PC-9 (cell line): Measurements from ENCODE around the gene MYO5B.

Source experiments
- CTCF ChIP-seq: fragments of 200-600 bp; sonication (generic); conservative IDR thresholded peaks from 2 replicates; pipeline ENCODE4 v1.6.1; 2017; ENCODE audit warnings: mixed run types, antibody characterized with exemption, mild to moderate bottlenecking, moderate library complexity
- EZH2 ChIP-seq: fragments of 200-600 bp; sonication (generic); IDR thresholded peaks from 2 replicates; pipeline ENCODE4 v1.8.0; 2017; ENCODE audit warnings: antibody characterized with exemption, low read depth

- TF ChIP-seq EZH2 (no peak), CTCF (no peak)
Observed at GRCh38 chr18:50179465-50179864, 15.5 kb downstream of the MYO5B start.
